ENCODE measurements around the gene BIN1. TPM values are rescaled to one million over a fixed set of nuclear protein-coding genes. Genes with fewer than 3 reads are reported as not detected.

Gene BIN1
- total RNA-seq, 1 experiment from 2014 or later, result 58.6 TPM

- no peak for ATAC-seq
- intact Hi-C loops (cut with micrococcal nuclease; ENCODE audit: unreplicated experiment), result no loop called here
- no peak for DNase-seq (ENCODE audit: low read depth, low spot score)
- H3K4me3 ChIP-seq (ENCODE audit: low read depth in 2 of 2, low read length in 2 of 2), result no peak overlapping the region
- H3K9me3 ChIP-seq (ENCODE audit: control insufficient read depth, insufficient read depth, low read depth, low read length), result no peaks in the 10 kb centered on the region
- no peaks in the 10 kb centered on the region for H3K27me3 ChIP-seq (ENCODE audit: control insufficient read depth, insufficient read depth, low read length)
- no peaks in the 10 kb centered on the region for H3K4me1 ChIP-seq (ENCODE audit: control insufficient read depth, insufficient read depth, low read length)
- no peaks in the 10 kb centered on the region for H3K36me3 ChIP-seq (ENCODE audit: control insufficient read depth, insufficient read depth, low read length)
- no peak for TF ChIP-seq CTCF (IDR thresholded peaks at IDR 0.05)
- no peak for TF ChIP-seq SIN3A (IDR thresholded peaks at IDR 0.05; ENCODE audit: borderline replicate concordance, insufficient read depth, low read depth, low read length)
- no peak for TF ChIP-seq POLR2AphosphoS5 (IDR thresholded peaks at IDR 0.05; ENCODE audit: low read depth, low read length)
- TF ChIP-seq REST (IDR thresholded peaks at IDR 0.05; ENCODE audit: insufficient read depth in 1 of 2, low read depth in 2 of 2, low read length in 1 of 2), result no peak
- in situ Hi-C loops (cut with HindIII; ENCODE audit: low pct_unique_long_range_greater_than_20kb, low sequenced_read_pairs), result no loop called here
- BruUV-seq (replicated peaks), result no TSS peak
- ChIA-PET POLR2A (no interaction called here), CTCF (no interaction called here)
- H3K27ac ChIP-seq (ENCODE audit: low read length), result no peak overlapping the region
Measured at GRCh38 chr2:127045792-127046501, 61.0 kb downstream of the BIN1 start.

- CTCF ChIA-PET, result no interaction called here
- Histone ChIP-seq H3K9me3 (ENCODE audit: control insufficient read depth, insufficient read depth, low read depth, low read length) (no peaks in the 10 kb centered on the region), H3K27me3 (ENCODE audit: control insufficient read depth, insufficient read depth, low read length) (no peaks in the 10 kb centered on the region), H3K4me3 (ENCODE audit: low read depth in 2 of 2, low read length in 2 of 2) (no peak overlapping the region), H3K4me1 (ENCODE audit: control insufficient read depth, insufficient read depth, low read length) (no peaks in the 10 kb centered on the region), H3K27ac (ENCODE audit: low read length) (no peak overlapping the region), H3K36me3 (ENCODE audit: control insufficient read depth, insufficient read depth, low read length) (no peaks in the 10 kb centered on the region)
- no peak for DNase-seq (ENCODE audit: low read depth, low spot score)
- no peak for ATAC-seq
- no TSS peak for BruUV-seq (replicated peaks)
- POLR2A ChIA-PET, result no interaction called here
- intact Hi-C loops (cut with micrococcal nuclease; ENCODE audit: unreplicated experiment), result no loop called here
- TF ChIP-seq POLR2AphosphoS5 (IDR thresholded peaks at IDR 0.05; ENCODE audit: low read depth, low read length) (no peak), TCF7L2 (IDR thresholded peaks at IDR 0.05; ENCODE audit: low read depth, low read length) (no peak), REST (IDR thresholded peaks at IDR 0.05; ENCODE audit: insufficient read depth in 1 of 2, low read depth in 2 of 2, low read length in 1 of 2) (no peak), CTCF (IDR thresholded peaks at IDR 0.05) (no peak), SIN3A (IDR thresholded peaks at IDR 0.05; ENCODE audit: borderline replicate concordance, insufficient read depth, low read depth, low read length) (no peak)
- in situ Hi-C loops (cut with HindIII; ENCODE audit: low pct_unique_long_range_greater_than_20kb, low sequenced_read_pairs), result no loop called here
Measured at GRCh38 chr2:127044977-127045661, 61.8 kb downstream of the BIN1 start.

Data from Panc1 (cell line).